GM19043 (cell line): Measurements from ENCODE around the gene NCF2.
"Not testable (repeated sequence)": the region's sequence is repeated elsewhere in the genome, so short reads cannot be mapped to it uniquely, and the experiment has no call there.

ENCODE experiments used
- ATAC-seq: cut with Tn5 transposase; IDR thresholded peaks from one replicate; pipeline ENCODE4 v1.9.1; 2021; ENCODE audit warnings: low read depth; ENCODE audit not compliant: unreplicated experiment

The NCF2 gene, protein sequence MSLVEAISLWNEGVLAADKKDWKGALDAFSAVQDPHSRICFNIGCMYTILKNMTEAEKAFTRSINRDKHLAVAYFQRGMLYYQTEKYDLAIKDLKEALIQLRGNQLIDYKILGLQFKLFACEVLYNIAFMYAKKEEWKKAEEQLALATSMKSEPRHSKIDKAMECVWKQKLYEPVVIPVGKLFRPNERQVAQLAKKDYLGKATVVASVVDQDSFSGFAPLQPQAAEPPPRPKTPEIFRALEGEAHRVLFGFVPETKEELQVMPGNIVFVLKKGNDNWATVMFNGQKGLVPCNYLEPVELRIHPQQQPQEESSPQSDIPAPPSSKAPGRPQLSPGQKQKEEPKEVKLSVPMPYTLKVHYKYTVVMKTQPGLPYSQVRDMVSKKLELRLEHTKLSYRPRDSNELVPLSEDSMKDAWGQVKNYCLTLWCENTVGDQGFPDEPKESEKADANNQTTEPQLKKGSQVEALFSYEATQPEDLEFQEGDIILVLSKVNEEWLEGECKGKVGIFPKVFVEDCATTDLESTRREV

GRCh38 chr1:183590244-183591191, at the start of gene NCF2:
TSS of gene NCF2 (minus strand) at chr1:183590459. CDS start at chr1:183590329, 130 bp downstream.
- ATAC-seq: peak; percentile 70

- ATAC-seq: no peak
These were observed 48.6 kb upstream of the NCF2 start for GRCh38 chr1:183638649-183639387.

- ATAC-seq: no peak
These were observed 46.5 kb upstream of the NCF2 start for GRCh38 chr1:183636783-183637182.

GRCh38 chr1:183636334-183636682, 46.0 kb upstream of the NCF2 start:
- ATAC-seq: no peak

DNA sequence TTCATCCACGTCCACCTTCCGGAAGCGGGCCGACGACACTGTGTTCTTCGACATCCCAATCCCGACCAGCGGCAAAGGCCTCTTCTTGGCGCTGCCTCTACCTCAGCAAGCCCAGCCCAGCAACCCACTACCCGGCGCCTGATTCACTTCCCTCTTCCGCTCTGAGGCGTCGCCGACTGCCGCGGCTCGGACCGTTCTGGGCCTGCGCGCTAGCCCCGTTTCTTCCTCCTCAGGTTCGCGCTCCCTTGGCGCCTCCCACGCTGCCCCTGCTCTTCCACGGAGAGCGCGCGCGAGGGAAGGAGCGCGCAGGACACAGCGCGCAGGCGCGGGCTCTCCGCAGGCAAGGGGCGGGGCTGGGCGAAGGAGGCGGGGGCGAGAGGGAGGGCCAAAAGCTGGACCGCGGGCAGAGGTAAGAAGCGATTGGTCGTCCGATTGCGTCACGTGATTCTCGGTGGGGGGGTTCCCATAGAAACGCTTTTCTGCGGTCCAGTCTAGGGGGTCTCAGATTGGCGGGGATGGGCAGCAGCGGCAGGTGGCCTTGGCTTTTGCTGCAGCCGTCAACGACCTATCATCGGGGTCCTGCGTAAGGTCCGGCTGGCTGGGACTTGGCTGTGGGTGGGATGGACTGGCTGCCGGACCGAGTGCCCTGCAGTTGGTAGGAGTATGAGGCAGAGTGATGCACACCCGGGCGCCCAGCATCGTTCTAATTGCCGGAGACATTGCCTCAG, 45.5 kb upstream of the NCF2 start, which contains the start of gene ARPC5:
Gene ARPC5 (minus strand): TSS at position 178 of the 728 bp plus-strand sequence. CDS start 124 bp downstream, at position 54.
- peak; percentile 79 for ATAC-seq

DNA sequence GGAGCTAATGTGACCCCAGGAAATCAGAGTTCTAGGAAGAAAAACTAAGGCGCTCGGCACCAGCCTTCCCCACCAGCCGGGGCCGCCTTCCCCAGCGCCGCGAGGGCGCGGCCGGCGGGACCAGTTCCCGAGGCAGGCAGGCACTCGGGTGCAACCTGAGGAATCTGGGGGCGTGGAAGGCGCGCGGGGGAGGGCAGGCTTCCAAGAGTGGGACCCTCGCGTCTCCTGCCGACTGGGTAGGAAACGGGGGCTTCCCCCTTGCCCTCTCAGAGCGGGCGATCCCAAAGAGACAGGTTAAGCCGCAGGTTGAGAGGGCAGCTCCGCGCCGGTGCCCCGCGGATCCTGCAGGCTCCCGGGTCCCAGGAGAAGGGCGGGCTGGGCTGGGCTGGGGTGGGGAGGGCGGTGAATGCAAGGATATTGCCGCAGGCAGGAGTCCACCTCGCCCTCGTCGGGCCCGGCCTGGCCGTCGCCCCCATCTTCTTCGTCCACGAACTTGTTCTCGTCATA, 44.9 kb upstream of the NCF2 start:
- ATAC-seq: peak; percentile 1

- no peak for ATAC-seq
These were observed 44.3 kb upstream of the NCF2 start for GRCh38 chr1:183634429-183635065.

GRCh38 chr1:183633676-183634343, 43.6 kb upstream of the NCF2 start:
- peak; percentile 41 for ATAC-seq

DNA sequence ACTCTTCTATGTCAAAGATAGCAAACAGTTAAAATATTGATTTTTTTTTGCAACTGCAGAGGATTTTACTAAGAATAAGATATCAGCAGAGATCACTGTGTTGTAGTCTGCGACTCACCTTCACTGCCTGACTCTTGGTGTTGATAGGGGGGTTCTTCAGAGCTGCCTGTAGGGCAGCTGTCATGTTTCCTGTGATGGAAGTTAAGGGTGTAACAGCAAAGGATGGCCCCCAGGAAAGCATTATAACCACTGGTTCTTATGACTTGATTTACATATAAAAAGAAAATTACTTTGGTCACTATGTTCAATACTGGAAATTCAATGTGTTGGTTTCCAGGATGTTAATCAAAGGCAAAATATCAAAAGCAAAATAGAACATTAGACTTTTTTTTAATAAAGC, 42.7 kb upstream of the NCF2 start:
- ATAC-seq: no peak

GRCh38 chr1:183632114-183632513, 41.9 kb upstream of the NCF2 start:
- ATAC-seq: no peak

- ATAC-seq: no peak
These were observed 40.5 kb upstream of the NCF2 start for GRCh38 chr1:183630748-183631147.

GRCh38 chr1:183628537-183628936, 38.3 kb upstream of the NCF2 start:
- ATAC-seq: no peak

- ATAC-seq: not testable (repeated sequence)
These were observed 36.0 kb upstream of the NCF2 start for GRCh38 chr1:183626236-183626635.

- ATAC-seq: peak; percentile 90
These were observed 32.9 kb upstream of the NCF2 start for GRCh38 chr1:183622884-183623785.

- no peak for ATAC-seq
These were observed 31.8 kb upstream of the NCF2 start for GRCh38 chr1:183622013-183622412.

GRCh38 chr1:183620311-183620710, 30.1 kb upstream of the NCF2 start:
- no peak for ATAC-seq

DNA sequence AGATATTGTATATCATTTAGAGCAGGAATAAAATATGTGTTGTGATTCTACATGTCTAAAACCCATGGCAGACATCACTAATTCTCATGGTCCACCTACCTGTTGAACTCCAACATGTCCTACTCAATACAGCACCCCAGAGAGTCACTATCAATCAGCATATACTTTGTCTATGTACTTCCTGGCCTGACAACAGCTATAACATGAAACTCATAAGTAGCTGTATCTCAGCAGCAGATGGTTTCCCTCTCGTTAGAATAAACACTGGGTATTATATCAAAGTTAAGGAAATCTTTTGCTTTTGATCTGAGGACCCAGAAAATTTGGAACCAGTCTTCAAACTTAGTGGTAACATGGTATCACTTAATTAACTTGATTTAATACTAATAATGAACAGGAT, 29.5 kb upstream of the NCF2 start:
- no peak for ATAC-seq

DNA sequence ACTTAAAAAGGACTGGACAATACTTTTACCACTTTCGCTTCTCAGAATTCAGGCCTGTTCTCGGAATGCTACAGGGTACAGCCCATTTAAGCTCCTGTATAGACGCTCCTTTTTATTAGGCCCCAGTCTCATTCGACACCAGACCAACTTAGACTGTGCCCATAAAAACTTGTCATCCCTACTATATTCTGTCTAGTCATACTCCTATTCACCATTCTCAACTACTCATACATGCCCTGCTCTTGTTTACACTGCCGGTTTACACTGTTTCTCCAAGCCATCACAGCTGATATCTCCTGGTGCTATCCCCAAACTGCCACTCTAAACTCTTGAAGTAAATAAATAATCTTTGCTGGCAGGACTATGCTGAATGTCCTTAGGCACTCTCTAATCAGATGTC, 27.9 kb upstream of the NCF2 start:
- ATAC-seq: not testable (repeated sequence)
